ENCODE data around the gene LIPH.
"Not testable (repeated sequence)": the region's sequence is repeated elsewhere in the genome, so short reads cannot be mapped to it uniquely, and the experiment has no call there.

LIPH gene

DNA sequence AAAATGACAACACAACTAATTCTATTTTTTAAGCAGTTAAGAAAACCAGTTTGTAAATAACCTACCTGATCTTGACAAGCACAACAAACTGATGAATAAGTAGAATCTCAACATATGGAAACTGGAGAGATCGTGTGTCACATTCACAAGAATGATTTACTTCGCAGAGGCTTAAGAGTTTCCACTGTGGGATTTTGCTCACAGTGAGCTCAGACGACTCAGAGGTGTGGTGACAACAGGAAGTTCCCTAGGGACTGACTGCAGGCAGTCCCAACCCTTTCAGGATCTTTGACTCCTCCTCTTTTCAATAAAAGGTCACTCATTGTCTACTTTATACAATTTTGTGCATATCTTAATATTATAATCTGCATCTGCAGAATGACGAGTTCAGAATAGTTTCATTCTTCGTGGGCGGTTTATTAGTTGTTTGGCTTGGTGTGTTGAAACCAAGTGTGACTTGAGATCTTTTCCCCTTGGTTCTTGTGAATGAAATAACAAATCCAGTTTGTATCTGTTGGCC, at the start of gene LIPH:
Gene LIPH (minus strand): TSS at position 231 of the 520 bp plus-strand sequence. CDS start 117 bp downstream, at position 114.
- DNase-seq (ENCODE audit: low spot score): no peak

DNA sequence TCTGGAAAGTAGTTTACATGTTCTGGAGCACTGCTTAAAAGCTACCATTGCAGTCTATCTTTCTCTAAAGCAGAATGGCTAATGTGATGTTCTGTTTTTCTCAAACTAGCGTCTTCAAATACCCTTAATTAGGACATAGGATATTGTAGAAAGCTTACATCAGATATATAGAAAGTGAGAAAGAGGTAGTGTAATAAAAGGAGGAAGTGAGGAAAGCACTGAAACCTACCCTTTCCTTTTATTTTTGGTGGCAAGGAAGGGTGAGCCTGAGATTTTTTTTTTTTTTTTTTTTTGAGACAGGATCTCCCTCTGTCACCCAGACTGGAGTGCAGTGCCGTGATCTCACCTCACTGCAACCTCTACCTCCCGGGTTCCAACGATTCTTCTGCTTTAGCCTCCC, 43.1 kb upstream of the LIPH start:
- no peak for DNase-seq (ENCODE audit: low spot score)

DNA sequence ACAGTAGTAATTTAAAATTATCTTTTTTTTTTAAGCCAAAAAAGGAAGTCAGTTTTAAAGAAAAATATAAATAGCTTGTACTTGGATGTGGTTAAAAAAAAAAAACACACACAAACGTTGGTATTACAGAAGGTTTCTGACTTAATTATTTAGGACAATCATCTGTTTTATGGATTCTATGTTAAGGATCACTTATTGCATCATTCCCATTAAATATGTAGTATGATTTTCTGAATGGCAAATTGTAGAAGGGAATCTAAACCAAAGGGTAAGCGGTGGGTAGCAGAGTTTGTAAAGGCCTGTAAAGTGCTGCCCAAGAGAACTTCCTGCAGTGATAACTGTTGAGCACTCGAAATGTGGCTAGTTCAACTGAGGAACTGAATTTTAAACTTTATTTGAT, 41.7 kb upstream of the LIPH start:
- no peak for DNase-seq (ENCODE audit: low spot score)

DNA sequence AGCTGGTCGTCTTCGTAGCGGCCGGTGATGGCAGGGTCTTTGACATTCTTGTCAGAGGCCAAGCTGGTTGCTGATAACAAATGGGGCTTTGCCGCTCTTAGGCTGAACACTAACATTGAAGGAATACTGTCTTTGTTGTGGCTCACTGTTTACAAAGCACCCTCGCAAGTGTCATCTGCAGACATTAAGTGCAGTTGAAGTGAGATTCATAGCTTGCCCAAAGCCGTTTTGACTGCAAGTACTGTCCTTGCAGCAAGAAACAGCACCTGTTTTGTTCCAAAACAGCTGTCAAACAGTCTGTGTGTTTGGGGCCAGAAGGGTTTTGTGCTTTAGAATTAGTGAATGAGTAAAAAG, 34.3 kb upstream of the LIPH start:
- no peak for DNase-seq (ENCODE audit: low spot score)

DNA sequence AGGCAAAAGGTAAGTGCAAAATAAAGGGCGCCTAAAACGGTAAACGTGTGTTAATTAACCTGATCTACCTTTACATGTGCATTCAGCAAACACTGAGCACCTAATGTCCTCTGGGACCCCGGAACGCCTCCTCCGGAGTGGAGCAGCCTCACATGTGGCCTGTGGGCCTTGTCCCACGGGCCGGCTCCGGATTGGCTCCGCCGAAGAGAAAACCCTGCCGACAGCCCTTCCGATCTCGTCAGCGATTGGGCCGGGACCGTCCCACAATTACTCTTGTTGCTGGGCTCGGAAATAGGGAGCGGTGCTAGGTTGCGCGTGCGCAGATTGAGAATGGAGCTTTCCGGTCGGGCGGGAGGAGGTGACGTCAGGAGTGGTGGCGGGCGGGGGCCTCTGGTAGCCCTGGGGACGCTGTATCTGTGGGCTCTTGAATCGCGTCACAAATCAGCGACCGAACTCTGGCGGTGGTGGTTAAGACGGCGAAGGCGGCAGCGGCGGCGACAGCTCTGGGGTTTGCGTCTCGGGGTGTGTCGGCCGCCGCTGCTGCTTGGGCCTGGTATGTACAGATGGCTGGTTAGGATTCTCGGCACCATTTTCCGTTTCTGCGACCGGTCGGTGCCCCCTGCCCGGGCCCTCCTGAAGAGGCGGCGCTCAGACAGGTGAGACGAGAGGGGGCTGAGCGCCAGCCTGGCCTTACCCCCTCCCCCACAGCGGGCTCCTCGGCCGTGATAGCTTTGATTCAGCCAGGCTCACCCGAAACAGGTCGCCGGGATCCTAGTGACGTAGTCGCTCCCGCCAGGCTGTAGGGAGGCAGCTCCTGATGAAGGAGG, 33.7 kb upstream of the LIPH start, which contains the start of gene SENP2:
Gene SENP2 (plus strand): TSS at position 437 of the 827 bp plus-strand sequence. CDS start 119 bp downstream, at position 556.
- peak; percentile 98 for DNase-seq (ENCODE audit: low spot score)

DNA sequence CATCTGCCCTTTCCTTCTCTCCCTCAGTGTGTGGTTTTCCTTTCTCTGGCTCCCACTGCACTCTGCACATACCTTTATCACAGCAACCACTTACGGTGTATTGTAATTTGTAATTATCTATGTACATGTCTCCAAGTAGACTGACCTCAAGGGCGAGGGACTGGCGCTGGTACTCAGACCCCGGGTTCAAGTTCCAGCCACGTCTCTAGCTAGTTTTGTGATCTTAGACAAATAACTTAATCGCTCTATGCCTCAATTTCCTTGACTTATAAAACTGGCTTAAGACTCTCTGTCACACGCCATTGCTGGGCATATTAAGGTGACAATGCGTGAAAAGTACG, 33.1 kb upstream of the LIPH start:
- DNase-seq (ENCODE audit: low spot score): no peak

DNA sequence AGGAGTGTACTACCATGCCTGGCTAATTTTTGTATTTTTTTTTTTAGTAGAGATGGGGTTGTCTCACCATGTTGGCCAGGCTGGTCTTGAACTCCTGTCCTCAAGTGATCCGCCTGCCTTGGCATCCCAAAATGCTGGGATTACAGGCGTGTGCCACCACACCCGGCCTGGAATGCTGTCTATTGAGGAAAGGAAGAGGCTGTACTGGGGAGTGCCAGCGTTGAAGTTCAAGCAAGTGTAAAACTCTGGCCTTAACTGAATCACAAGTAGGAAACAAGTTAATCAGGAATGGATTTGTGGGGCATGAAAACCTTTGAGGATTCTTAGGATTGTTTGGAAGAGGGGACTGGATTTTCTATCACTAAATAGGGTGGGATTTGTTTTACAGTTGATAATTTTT, 32.3 kb upstream of the LIPH start:
- no peak for DNase-seq (ENCODE audit: low spot score)

DNA sequence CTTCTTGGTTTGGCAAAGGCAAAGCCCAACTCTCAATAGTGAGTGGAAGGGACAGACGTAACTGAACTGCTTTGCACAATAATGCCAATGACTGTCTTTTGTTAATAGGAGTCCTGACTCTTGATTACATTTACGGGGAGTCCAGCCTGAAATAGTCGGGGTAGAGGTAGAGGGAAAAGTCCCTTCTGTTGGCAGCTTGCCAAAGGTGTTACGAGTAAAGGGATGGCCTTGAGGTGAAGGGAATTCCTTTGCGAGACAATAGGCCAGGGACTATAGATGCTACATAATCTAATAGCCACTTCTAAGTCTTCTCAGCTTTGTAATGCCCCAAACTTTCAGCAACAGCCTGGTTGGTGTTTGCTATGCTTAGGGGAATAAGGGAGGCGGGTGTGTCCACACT, 31.5 kb upstream of the LIPH start:
- DNase-seq (ENCODE audit: low spot score): no peak

DNA sequence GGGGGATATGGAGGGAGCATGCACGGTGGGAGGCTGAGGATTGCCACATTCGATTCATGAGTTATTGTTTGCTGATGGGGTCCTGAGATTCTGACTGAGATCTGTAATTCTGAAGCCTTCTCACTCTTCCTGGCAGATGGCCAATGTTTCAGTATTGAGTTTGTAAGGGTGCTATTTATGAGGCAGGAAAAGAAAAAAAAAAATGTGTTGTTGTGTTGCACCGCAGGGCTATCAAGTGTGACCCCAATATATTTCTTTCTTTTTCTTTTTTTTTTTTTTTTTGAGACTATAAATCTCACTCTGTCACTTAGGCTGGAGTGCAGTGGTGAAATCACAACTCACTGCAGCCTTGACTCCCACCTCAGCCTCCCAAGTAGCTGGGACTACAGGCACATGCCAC, 30.5 kb upstream of the LIPH start:
- no peak for DNase-seq (ENCODE audit: low spot score)

DNA sequence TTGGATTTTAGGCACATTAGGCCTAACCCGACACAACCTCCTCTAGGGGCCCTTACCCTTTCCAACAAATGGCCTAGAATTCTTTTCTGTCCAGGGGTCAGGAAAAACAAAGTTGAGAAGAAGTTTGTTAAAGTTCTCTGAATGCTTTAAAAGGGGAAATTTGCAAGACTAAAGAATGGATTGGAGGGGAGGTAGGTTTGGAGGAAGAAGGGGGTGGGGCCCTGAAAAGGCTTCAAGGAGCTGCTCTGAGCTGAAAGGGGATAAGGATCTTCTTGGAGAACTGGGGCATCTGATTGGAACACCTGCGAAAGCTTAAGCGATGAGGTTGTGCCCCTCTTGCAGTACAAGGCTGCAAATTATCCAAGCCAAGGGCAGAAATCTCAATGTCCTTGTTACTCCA, 29.8 kb upstream of the LIPH start:
- DNase-seq (ENCODE audit: low spot score): no peak

DNA sequence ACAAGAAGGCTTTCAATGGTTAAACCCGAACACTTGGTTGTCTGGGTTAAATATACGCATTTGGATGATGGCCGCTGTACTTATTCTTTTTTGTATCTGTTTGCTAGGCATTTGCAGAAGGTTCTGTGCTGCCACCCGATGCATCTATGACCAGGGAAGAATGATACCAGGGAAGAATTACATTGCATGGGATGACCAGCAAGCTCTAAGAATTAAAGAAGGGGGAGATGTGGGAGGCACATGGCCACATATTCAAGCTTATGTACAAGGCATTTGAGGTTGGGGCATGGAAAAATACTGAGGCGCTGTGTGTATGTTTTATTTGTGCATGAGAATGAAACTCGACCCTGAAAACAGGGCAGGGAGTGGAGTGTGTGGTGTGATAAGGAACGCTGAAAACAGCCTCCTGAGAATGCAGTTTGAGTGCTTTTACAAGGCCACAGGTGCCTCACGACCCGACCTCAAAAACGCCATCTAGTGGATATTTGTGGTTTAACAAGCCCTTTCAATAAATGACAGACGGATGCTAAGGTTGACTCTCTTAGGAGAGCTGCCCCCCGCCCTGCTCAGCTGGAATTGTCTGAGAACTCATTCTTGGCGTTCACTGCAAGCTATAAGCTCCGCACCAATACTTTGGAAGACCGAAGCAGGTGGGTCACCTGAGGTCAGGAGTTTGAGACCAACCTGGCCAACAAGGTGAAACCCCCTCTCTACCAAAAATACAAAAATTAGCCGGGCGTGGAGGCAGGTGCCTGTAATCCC, 22.9 kb upstream of the LIPH start:
- DNase-seq (ENCODE audit: low spot score): not testable (repeated sequence)

DNA sequence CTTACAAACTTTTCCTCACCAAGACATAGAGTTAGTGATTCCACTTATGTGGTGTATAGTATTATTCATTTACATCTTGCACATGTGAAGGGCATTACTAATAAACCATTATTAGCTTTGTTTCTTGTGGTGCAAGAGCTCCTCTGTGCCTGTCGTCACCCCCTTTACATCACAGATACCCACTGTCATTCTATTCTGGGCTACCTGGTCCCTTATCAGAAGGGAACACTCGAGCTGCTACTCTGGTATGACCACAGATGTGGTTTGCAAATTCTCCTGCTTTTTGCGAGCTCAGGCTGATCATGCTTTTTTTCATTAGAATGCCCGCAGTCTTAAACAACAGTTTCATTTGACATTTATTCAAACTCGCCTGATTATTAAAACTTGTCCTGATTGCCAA, 19.8 kb upstream of the LIPH start:
- no peak for DNase-seq (ENCODE audit: low spot score)

DNA sequence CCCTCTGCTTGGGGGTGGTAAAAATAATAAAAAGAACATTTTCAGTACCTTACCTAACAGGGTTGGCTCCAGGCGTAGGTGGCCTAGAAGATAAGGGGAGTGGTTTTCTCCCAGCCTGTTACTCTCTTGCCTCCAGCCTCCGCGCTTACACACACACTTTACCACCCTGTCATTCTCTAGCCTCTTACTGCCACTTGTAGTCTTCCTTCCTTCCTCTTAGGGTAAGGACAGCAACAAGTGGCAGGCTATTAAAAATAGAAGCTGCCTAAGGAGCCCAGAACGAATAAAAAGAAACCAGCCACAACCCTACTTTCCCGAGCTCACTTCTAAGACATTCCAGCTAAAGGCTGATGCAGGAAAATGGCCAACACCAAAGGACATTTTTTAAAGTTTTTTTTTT, 9.6 kb upstream of the LIPH start:
- DNase-seq (ENCODE audit: low spot score): no peak

DNA sequence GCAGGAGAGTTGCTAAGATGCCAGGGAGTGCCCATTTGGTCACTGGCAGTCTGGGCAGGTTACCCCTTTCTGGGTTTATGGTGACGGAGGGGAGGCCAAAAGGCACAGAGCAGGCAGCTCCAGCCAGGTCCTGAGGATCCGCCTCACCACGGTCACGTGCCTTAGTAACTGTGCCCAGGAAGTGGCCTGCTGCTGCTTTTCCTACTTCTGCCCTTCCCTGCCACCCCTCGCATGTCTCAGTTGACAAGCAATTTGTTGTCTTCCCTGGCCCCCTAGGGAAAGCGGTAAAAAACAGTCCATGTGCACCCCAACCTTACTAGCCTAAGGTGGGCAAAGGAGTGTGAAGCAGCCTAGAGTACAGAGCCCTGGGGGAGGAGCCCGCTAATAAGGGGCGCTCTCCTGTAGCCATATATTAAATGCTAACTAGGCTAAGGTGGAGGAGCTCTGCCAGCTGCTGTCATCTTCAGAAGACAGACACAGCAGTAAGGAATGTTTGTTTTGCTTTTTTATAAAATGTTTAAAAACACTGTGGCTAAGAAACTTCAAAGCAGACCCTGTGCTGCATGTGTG, 9.1 kb upstream of the LIPH start:
- DNase-seq (ENCODE audit: low spot score): no peak

DNA sequence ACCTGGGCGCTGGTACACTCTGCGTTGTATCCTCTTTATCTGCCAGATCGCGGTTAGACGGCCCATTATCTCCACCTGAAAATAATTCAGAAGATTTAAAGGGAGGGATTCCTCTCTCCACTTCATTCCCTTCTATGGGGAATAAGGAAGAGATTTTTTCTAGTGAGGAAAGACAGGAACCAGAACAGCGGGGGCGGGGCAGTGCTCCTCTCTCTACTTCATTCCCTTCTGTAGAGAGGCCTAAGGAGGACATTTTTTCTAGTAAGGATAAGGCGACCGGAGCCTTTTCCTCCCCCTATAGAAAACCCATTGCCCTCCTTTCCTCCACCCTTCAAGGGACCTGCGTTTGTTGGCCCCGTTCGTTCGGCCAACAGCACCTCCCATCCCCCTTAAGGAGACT, 8.3 kb upstream of the LIPH start:
- no peak for DNase-seq (ENCODE audit: low spot score)

DNA sequence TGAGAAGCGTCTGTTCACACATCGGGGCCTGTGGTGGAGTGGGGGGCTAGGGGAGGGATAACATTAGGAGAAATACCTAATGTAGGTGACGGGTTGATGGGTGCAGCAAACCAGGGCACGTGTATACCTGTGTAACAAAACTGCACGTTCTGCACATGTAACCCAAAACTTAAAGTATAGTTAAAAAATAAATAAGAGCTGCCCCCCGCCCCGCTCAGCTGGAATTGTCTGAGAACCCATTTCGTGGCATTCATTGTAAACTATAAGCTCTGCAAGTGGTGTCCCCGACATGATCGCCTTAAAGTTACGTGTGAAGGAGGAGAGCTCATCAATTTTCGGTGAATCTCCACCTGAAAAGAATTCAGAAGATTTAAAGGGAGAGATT, 7.3 kb upstream of the LIPH start:
- no peak for DNase-seq (ENCODE audit: low spot score)

DNA sequence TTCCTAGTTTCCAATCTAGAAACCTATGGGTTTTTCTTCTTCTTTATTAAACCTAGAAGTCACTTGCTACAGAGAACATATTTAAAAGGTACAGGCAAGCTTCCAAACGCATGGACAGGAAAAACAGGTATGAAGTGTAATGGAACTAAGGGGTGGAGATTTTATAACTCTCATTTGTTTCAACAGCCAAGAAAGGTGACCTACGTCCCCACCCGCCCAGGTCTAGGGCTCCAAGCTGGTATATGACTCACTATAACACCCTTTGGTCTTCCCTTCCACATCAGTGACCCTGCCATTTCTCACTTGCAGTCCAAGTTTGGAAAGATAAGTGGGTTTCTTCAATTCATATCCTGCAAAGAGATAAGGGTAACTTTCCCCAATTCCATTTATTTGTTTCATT, 6.0 kb upstream of the LIPH start:
- DNase-seq (ENCODE audit: low spot score): no peak

DNA sequence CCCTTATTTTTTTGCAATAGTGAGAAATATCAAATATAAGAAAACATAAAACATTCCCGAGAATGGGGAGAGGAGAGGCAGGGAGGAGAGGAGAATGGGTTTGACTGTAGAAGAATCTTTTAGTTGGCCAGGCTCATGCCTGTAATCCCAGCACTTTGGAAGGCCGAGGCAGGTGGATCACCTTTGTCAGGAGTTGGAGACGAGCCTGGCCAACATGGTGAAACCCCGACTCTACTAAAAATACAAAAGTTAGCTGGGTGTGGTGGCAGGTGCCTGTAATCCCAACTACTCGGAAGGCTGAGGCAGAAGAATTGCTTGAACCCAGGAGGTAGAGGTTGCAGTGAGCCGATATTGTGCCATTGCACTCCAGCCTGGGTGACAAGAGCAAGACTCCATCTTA, 4.3 kb upstream of the LIPH start:
- DNase-seq (ENCODE audit: low spot score): not testable (repeated sequence)

DNA sequence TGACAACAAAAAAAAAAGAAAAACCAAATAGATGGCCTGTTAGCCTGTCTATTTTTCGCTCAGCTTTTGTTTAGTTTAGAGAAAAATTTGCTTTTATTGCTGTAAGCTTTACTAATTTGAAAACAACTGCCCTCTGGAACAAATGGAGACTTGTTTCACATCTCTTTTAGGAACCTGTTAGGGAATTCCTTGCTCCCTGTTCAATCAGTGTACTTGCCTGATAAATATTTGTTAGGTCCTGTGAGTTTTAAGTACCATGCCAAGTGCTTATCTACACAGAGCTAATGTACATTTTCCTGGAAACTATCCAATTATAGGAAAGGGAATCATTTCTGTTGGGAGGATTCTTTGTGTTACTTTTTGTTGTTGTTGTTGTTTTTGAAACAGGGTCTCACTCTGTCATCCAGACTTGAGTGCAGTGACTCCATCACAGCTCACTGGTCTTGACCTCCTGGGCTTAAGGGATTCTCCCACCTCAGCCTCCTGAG, 3.5 kb upstream of the LIPH start:
- DNase-seq (ENCODE audit: low spot score): no peak

DNA sequence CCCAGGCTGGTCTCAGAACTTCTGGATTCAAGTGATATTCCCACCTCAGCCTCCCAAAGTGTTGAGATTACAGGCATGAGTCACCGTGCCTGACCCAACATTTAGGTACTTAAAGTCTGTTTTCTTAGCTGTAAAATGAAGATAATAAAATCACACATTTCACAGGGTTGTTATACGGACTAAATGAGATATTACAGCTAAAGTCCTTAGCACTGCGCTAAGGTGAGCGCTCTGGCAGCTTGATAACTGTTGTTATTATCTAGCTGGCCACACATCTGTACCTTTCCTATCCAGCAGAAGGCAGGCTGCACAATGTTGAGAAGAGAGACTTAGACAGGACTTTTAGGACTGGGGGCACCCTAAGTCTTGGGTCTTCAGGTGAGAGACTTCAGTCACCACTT, 2.7 kb upstream of the LIPH start:
- DNase-seq (ENCODE audit: low spot score): no peak

DNA sequence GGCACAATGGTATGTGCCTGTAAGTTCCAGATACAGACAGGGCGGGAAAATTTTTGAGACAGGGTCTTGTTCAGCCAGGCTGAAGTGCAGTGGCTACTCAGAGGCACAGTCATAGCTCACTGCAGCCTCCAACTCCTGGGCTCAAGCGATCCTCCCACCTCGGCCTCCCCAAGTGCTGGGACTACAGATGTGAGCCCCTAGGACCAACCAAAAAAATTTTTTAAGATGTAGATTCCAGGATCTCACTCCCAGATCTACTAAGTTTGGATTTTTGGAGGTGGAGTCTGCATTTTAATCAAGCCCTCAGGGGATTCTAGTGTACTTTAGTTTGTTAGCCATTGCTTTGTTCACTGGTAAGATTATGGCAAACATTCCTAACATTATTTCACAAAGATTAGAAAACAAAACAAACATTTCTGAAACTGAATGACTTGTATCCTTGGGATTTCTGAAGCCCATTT, 2.7 kb downstream of the LIPH start:
- peak; percentile 36 for DNase-seq (ENCODE audit: low spot score)

DNA sequence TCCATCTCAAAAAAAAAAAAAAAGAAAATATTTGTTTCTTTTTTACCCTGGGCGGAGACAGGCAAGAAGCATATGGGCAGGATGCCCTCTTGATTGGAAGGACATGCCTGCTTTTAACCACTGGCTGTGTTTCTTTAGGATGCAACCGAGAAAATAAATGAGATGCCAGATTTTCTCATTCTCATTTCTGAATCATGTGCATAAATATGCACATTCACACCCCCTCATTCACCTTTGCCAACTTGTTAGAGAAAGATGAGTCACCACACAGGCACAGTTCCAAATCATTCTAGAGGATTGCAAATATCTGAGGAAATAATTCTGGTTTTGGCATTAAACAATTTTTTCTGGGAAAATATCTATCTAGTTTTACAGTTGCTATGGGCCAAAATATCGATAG, 3.3 kb downstream of the LIPH start:
- peak; percentile 97 for DNase-seq (ENCODE audit: low spot score)

DNA sequence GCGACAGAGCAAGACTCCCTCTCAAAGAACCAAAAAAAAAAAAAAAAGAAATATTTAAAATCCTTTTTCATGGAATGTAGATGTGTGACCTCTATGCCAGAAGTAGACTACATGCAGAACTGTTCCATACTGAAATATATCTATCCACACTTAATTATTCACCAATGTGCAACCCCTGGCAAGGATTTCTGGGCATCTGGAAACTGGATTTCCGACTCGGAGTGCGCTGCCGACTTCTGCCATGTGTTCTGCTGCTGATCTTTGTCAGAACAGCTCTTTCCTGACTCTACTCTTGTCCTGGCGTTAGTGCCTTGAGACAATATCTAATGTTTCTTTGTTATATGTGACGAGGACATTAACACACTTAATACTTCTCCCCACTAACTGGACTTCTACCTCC, 11.7 kb downstream of the LIPH start:
- no peak for DNase-seq (ENCODE audit: low spot score)

All from COLO829 (cell line).